H1 (cell line): ENCODE measurements around the gene ADGRV1. TPM values are rescaled to one million over a fixed set of nuclear protein-coding genes. Genes with fewer than 3 reads are reported as not detected.

Experiments used
- CTCF ChIA-PET: fragments of 300-600 bp; sonication (Branson Sonifier 250); formaldehyde crosslinking; loops from one replicate; lab custom pipeline; 2021; ENCODE audit not compliant: partially characterized antibody; lab: Charles Lee
- POLR2A ChIA-PET: fragments of 300-600 bp; sonication (Branson Sonifier 250); formaldehyde crosslinking; loops from one replicate; lab custom pipeline; 2021; ENCODE audit warnings: inconsistent platforms; ENCODE audit not compliant: partially characterized antibody; lab: Charles Lee
- DNase-seq, 2 experiments: peaks; one replicate each; pipeline versions ENCODE4 v3.0.0 to v3.0.0-alpha.2; 2010 to 2022; ENCODE audit warnings: low spot score in 2 of 2, low read depth in 1 of 2, mixed read lengths in 1 of 2
- FAIRE-seq: peaks from 2 replicates; lab custom pipeline; 2011; peaks lifted over from hg19 to GRCh38; lab: Jason Lieb, UNC
- H2AFZ ChIP-seq: 2 replicates; pipeline ENCODE4 v1.8.1; 2012; ENCODE audit warnings: low read length, inconsistent platforms
- H2AK5ac ChIP-seq: 2 replicates; pipeline ENCODE4 v1.6.1; 2013; ENCODE audit warnings: low read depth, low read length
- H2BK120ac ChIP-seq: replicated peaks from 2 replicates; pipeline ENCODE3; 2013; ENCODE audit warnings: low read depth, low read length, inconsistent platforms
- H2BK12ac ChIP-seq: 2 replicates; pipeline ENCODE4 v1.6.1; 2013; ENCODE audit warnings: low read depth, low read length
- H2BK15ac ChIP-seq: 2 replicates; pipeline ENCODE4 v1.6.1; 2013; ENCODE audit warnings: low read length
- H2BK20ac ChIP-seq: 2 replicates; pipeline ENCODE4 v1.6.1; 2013; ENCODE audit warnings: low read length
- H2BK5ac ChIP-seq: 2 replicates; pipeline ENCODE4 v1.6.1; 2013; ENCODE audit warnings: low read depth, low read length
- H3K14ac ChIP-seq: 2 replicates; pipeline ENCODE4 v1.6.1; 2013; ENCODE audit warnings: inconsistent platforms; ENCODE audit not compliant: insufficient read length
- H3K18ac ChIP-seq: 2 replicates; pipeline ENCODE4 v1.6.1; 2013; ENCODE audit warnings: low read length; ENCODE audit errors: extremely low read depth
- H3K23ac ChIP-seq: 2 replicates; pipeline ENCODE4 v1.6.1; 2013; ENCODE audit warnings: inconsistent platforms; ENCODE audit not compliant: insufficient read length
- H3K23me2 ChIP-seq: 2 replicates; pipeline ENCODE4 v1.6.1; 2013; ENCODE audit warnings: low read depth, low read length
- H3K27ac ChIP-seq: 2 replicates; pipeline ENCODE4 v1.6.1; 2011; ENCODE audit warnings: low read depth, low read length, inconsistent platforms
- H3K27me3 ChIP-seq, 4 experiments: replicated peaks in 1 of 4; 1 replicate in 1 of 4; 2 replicates in 3 of 4; pipeline versions ENCODE4 v1.6.1 to v1.8.1; 2011 to 2013; ENCODE audit warnings: low read length in 3 of 4, mild to moderate bottlenecking in 3 of 4, inconsistent platforms in 2 of 4, mixed read lengths in 2 of 4, moderate library complexity in 1 of 4; ENCODE audit not compliant: control insufficient read depth in 3 of 4, insufficient read depth in 3 of 4; ENCODE audit errors: extremely low read depth in 1 of 4
- H3K36me3 ChIP-seq, 4 experiments: 2 replicates each; pipeline versions ENCODE4 v1.6.1 to v1.8.1; 2011 to 2013; ENCODE audit warnings: mild to moderate bottlenecking in 4 of 4, low read length in 3 of 4, moderate library complexity in 2 of 4, control low read depth in 1 of 4, inconsistent platforms in 1 of 4; ENCODE audit not compliant: insufficient read depth in 4 of 4, control insufficient read depth in 2 of 4
- H3K4ac ChIP-seq: replicated peaks from 2 replicates; pipeline ENCODE3; 2013; ENCODE audit warnings: low read length, low read depth, mixed read lengths, inconsistent platforms; ENCODE audit not compliant: insufficient read length
- H3K4me1 ChIP-seq, 4 experiments: replicated peaks in 1 of 4; 1 replicate in 1 of 4; 2 replicates in 3 of 4; pipeline versions ENCODE4 v1.6.1 to v1.8.1; 2011 to 2013; ENCODE audit warnings: low read length in 3 of 4, inconsistent platforms in 2 of 4, mixed read lengths in 1 of 4; ENCODE audit not compliant: insufficient read depth in 4 of 4, control insufficient read depth in 3 of 4
- H3K4me2 ChIP-seq, 2 experiments: 2 replicates each; pipeline versions ENCODE4 v1.6.1 to v1.8.1; 2011 to 2013; ENCODE audit warnings: low read depth in 2 of 2, low read length in 2 of 2, control low read depth in 1 of 2, inconsistent platforms in 1 of 2, mild to moderate bottlenecking in 1 of 2; ENCODE audit not compliant: insufficient read depth in 1 of 2
- H3K4me3 ChIP-seq, 4 experiments: fragments of 200-600, 300-600 bp in 1 of 4; sonication (generic), shearing (Covaris generic), sonication (Bioruptor Twin) in 1 of 4; 2 replicates each; pipeline versions ENCODE4 v1.5.1 to v1.8.1; 2011 to 2016; ENCODE audit warnings: low read length in 4 of 4, low read depth in 3 of 4, control low read depth in 2 of 4, inconsistent platforms in 2 of 4, mild to moderate bottlenecking in 2 of 4, mixed read lengths in 1 of 4, moderate library complexity in 1 of 4; ENCODE audit not compliant: insufficient read depth in 2 of 4; ENCODE audit errors: extremely low read depth in 1 of 4
- H3K56ac ChIP-seq: replicated peaks from 2 replicates; pipeline ENCODE3; 2013; ENCODE audit warnings: low read depth, mild to moderate bottlenecking, mixed read lengths, low read length, inconsistent platforms; ENCODE audit not compliant: insufficient read length
- H3K79me1 ChIP-seq: 2 replicates; pipeline ENCODE4 v1.6.1; 2013; ENCODE audit warnings: low read depth, low read length, control low read depth
- H3K79me2 ChIP-seq, 2 experiments: 2 replicates each; pipeline versions ENCODE4 v1.6.1 to v1.8.1; 2012 to 2013; ENCODE audit warnings: low read length in 2 of 2, mild to moderate bottlenecking in 2 of 2, inconsistent platforms in 1 of 2; ENCODE audit not compliant: insufficient read depth in 2 of 2, control insufficient read depth in 1 of 2
- H3K9ac ChIP-seq, 4 experiments: replicated peaks in 1 of 4; 1 replicate in 1 of 4; 2 replicates in 3 of 4; pipeline versions ENCODE4 v1.6.1 to v1.8.1; 2011 to 2013; ENCODE audit warnings: low read depth in 3 of 4, low read length in 3 of 4, control low read depth in 2 of 4, mild to moderate bottlenecking in 2 of 4, moderate library complexity in 2 of 4, inconsistent platforms in 1 of 4; ENCODE audit errors: extremely low read depth in 1 of 4
- H3K9me3 ChIP-seq, 2 experiments: 2 replicates each; pipeline versions ENCODE4 v1.6.1 to v1.8.1; 2012 to 2013; ENCODE audit warnings: mild to moderate bottlenecking in 2 of 2, moderate library complexity in 2 of 2, control low read depth in 1 of 2, inconsistent platforms in 1 of 2, low read depth in 1 of 2, low read length in 1 of 2, mixed read lengths in 1 of 2; ENCODE audit not compliant: insufficient read depth in 2 of 2
- H4K20me1 ChIP-seq, 2 experiments: replicated peaks in 1 of 2; 2 replicates each; pipeline versions ENCODE3 to v1.8.1; 2011 to 2013; ENCODE audit warnings: inconsistent platforms in 2 of 2, low read length in 2 of 2, mild to moderate bottlenecking in 1 of 2; ENCODE audit not compliant: insufficient read depth in 2 of 2, control insufficient read depth in 1 of 2
- H4K5ac ChIP-seq: 2 replicates; pipeline ENCODE4 v1.6.1; 2013; ENCODE audit warnings: low read length, low read depth, mixed read lengths, inconsistent platforms; ENCODE audit not compliant: insufficient read length
- H4K8ac ChIP-seq: 2 replicates; pipeline ENCODE4 v1.8.0; 2013; ENCODE audit warnings: mild to moderate bottlenecking, moderate library complexity, low read length, inconsistent platforms; ENCODE audit not compliant: insufficient read depth; ENCODE audit errors: extremely low read depth
- H4K91ac ChIP-seq: replicated peaks from 2 replicates; pipeline ENCODE3; 2013; ENCODE audit warnings: low read length, mixed read lengths, inconsistent platforms; ENCODE audit not compliant: insufficient read length
- BCL11A ChIP-seq, 2 experiments: IDR thresholded peaks; one replicate each; pipeline ENCODE4 v1.6.1; 2011; ENCODE audit warnings: low read depth in 2 of 2, low read length in 2 of 2, mild to moderate bottlenecking in 2 of 2
- CEBPB ChIP-seq: IDR thresholded peaks from 2 replicates; pipeline ENCODE4 v1.6.1; 2012; ENCODE audit warnings: low read depth, low read length
- EP300 ChIP-seq, 2 experiments: IDR thresholded peaks; 1 replicate in 1 of 2; 2 replicates in 1 of 2; pipeline ENCODE4 v1.6.1; 2011 to 2012; ENCODE audit warnings: low read depth in 2 of 2, low read length in 2 of 2, mild to moderate bottlenecking in 2 of 2, borderline replicate concordance in 1 of 2, inconsistent platforms in 1 of 2, moderate library complexity in 1 of 2
- KDM4A ChIP-seq: IDR thresholded peaks from one replicate; pipeline ENCODE4 v1.7.1; 2012; ENCODE audit warnings: low read depth, mild to moderate bottlenecking, moderate library complexity, low read length, inconsistent platforms; ENCODE audit not compliant: severe bottlenecking
- POU5F1 ChIP-seq: IDR thresholded peaks from 2 replicates; pipeline ENCODE4 v1.6.1; 2011; ENCODE audit warnings: low read depth, mild to moderate bottlenecking, low read length, moderate library complexity
- SIN3A ChIP-seq, 2 experiments: IDR thresholded peaks in 1 of 2; conservative IDR thresholded peaks in 1 of 2; 2 replicates each; pipeline ENCODE4 v1.6.1; 2011 to 2012; ENCODE audit warnings: low read length in 2 of 2, improper control_type of control experiment in 1 of 2, low read depth in 1 of 2, mild to moderate bottlenecking in 1 of 2
- TBP ChIP-seq: IDR thresholded peaks from 2 replicates; pipeline ENCODE4 v1.6.1; 2011; ENCODE audit warnings: low read depth, low read length, improper control_type of control experiment
- WGBS, 2 experiments: shearing (Covaris generic) in 1 of 2; methylation state at CpG; one replicate each; pipeline versions ENCODE4 v1.1.6 to v1.1.7; 2013 to 2015; ENCODE audit warnings: low lambda C conversion rate in 2 of 2, mixed read lengths in 2 of 2, inconsistent platforms in 1 of 2, low coverage in 1 of 2, missing lambda C conversion rate in 1 of 2; ENCODE audit not compliant: insufficient replicate concordance in 2 of 2, insufficient coverage in 1 of 2, insufficient read length in 1 of 2; ENCODE audit errors: extremely low coverage in 1 of 2, missing lambda C conversion rate in 1 of 2; 5-methylcytosine and 5-hydroxymethylcytosine counted together
- polyA plus RNA-seq, 7 experiments: library from polyadenylated mRNA; depleted of rRNA in 3 of 7; stranded (reverse) in 5 of 7; unstranded in 2 of 7; fragments of >200 nt in 5 of 7; fragments of 200-250 nt in 2 of 7; gene quantifications; 1 replicate in 5 of 7; 2 replicates in 1 of 7; 4 replicates in 1 of 7; pipeline versions ENCODE4 v1.2.1 to v1.2.3, GENCODE V29; 2011 to 2013; ENCODE audit warnings: missing spikeins in 2 of 7, mixed read lengths in 2 of 7
- total RNA-seq: library from RNA; stranded (reverse); fragmentation: NEBNext Ultra II Directional; extraction: Animal tissue kit (Norgen Biotek cat#: 25700); gene quantifications from 2 replicates; pipeline ENCODE4 v1.2.1, GENCODE V29; 2021
- TF ChIP-seq, protein P1 (sequence below): IDR thresholded peaks from 2 replicates; pipeline ENCODE4 v1.6.1; 2012; ENCODE audit warnings: low read length, inconsistent platforms
- TF ChIP-seq, protein P2 (sequence below): IDR thresholded peaks from 2 replicates; pipeline ENCODE4 v1.6.1; 2012; ENCODE audit warnings: inconsistent platforms

ADGRV1 gene
- total and polyA plus RNA-seq, 2 of the 8 experiments (the other 6 are each of a cell fraction or from before 2014, with no cell fraction given) = 53.1 to 62.2 TPM

DNA sequence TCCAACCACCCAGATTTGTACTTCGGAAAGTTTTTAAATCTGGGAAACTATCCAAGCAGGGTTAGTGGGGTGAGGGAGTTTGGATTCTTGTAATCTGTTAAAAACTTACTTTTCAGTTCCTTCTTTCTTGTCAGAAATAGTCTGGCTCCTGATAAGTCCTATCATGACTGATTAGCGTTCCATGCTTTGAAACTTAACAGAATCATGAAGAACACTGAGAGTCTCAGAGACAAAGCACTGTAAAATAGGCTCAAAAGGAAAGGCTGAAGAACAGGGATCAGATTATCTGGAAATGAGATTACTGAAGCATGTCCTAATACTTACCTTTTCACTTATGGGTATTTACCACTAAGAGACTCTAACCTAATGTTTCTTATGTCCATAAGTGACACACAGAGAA lies 582.1 kb downstream of the ADGRV1 start:
- Histone ChIP-seq H2BK5ac (no peak overlapping the region), H4K8ac (no peak overlapping the region), H2BK15ac (no peak overlapping the region), H3K79me1 (no peaks in the 10 kb centered on the region), H3K9me3 (no peaks in the 10 kb centered on the region), H3K4ac (no peak overlapping the region), H3K23me2 (no peaks in the 10 kb centered on the region), H2BK120ac (no peak overlapping the region), H3K36me3 (no peaks in the 10 kb centered on the region), H3K23ac (no peak overlapping the region), H3K9ac (no peak overlapping the region), H3K4me1 (peaks cover 0 to 2% (median 0%) of the 10 kb centered on the region in 4 experiments; a peak in 5 of 7 replicates), H3K56ac (no peak overlapping the region), H3K27ac (no peak overlapping the region), H3K27me3 (peaks cover 0 to 2% (median 0%) of the 10 kb centered on the region in 4 experiments; a peak in 1 of 7 replicates), H2AFZ (no peak overlapping the region), H3K4me3 (no peak overlapping the region), H2AK5ac (no peak overlapping the region), H4K5ac (no peak overlapping the region), H3K18ac (no peak overlapping the region), H3K79me2 (no peaks in the 10 kb centered on the region), H2BK20ac (no peak overlapping the region), H3K4me2 (no peak overlapping the region; a peak in 1 of 4 replicates), H4K91ac (no peak overlapping the region), H3K14ac (no peak overlapping the region), H2BK12ac (no peak overlapping the region), H4K20me1 (no peaks in the 10 kb centered on the region)
- POLR2A ChIA-PET = no interaction called here
- whole genome bisulfite sequencing, 2 experiments = 93% methylated on average over 2 of the region's 2 CpGs; no CpG with 5 or more reads in 1 of the 2 experiments
- CTCF ChIA-PET = no interaction called here
- no peak for FAIRE-seq
- no peak for DNase-seq
- TF ChIP-seq KDM4A (no peak), POU5F1 (no peak), EP300 (IDR thresholded peaks at IDR 0.05; ENCODE audit: borderline replicate concordance in 1 of 2, low read depth in 2 of 2, low read length in 2 of 2) (no peak), CEBPB (no peak), SIN3A (conservative IDR thresholded peaks at IDR 0.05 in 1 of 2, IDR thresholded peaks at IDR 0.05 in 1 of 2; ENCODE audit: low read depth in 1 of 2, low read length in 2 of 2) (no peak), BCL11A (IDR thresholded peaks at IDR 0.05; ENCODE audit: low read depth in 2 of 2, low read length in 2 of 2) (no peak), TBP (no peak)
- TF ChIP-seq, protein P1, sequence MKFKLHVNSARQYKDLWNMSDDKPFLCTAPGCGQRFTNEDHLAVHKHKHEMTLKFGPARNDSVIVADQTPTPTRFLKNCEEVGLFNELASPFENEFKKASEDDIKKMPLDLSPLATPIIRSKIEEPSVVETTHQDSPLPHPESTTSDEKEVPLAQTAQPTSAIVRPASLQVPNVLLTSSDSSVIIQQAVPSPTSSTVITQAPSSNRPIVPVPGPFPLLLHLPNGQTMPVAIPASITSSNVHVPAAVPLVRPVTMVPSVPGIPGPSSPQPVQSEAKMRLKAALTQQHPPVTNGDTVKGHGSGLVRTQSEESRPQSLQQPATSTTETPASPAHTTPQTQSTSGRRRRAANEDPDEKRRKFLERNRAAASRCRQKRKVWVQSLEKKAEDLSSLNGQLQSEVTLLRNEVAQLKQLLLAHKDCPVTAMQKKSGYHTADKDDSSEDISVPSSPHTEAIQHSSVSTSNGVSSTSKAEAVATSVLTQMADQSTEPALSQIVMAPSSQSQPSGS = no peak
- TF ChIP-seq, protein P2, sequence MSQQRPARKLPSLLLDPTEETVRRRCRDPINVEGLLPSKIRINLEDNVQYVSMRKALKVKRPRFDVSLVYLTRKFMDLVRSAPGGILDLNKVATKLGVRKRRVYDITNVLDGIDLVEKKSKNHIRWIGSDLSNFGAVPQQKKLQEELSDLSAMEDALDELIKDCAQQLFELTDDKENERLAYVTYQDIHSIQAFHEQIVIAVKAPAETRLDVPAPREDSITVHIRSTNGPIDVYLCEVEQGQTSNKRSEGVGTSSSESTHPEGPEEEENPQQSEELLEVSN = no peak
